CD4-positive, alpha-beta T cell treated with Interleukin-10 for 1 hour (primary cell): ENCODE measurements around the gene SYNDIG1.

Source experiments
- DNase-seq: peaks from one replicate; pipeline ENCODE4 v3.0.0-alpha.2; 2020

The SYNDIG1 gene

DNA sequence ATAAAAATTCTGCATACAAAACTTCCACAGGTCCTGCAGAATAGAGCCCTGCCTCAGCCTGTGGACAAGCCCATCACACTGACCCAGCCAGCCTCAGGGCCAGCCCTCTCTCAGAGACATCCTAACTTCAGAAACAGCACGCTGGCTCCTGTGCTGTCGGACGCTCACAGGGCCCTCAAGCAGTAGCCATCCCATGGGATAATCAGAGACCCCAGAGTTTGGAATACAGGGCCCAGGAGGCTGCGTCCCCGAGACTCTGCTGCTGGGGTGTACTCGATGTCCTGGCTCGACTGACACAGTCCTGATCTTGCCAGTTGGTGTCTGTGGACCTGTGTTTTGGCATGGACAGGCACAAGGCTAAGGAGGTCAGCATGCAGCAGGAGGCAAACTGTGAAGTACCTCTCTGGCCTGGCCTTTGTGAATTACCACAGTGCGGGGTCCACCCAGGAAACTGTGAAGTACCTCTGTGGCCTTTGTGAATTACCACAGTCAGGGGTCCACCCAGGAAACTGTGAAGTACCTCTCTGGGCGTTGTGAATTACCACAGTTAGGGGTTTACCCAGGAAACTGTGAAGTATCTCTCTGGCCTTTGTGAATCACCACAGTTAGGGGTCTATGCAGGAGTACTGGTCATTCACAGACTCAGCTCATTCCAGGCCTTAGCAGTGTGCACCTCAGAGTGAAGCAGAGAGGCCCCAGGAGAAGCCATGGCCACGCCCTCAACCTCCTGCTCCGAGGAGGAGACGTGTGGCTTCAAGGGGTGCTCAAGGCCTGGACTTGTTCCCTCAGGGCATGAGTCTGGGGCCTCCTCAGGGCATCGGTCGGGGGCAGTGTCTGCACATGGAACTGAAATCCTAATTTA lies 212.4 kb downstream of the SYNDIG1 start:
- no peak for DNase-seq

DNA sequence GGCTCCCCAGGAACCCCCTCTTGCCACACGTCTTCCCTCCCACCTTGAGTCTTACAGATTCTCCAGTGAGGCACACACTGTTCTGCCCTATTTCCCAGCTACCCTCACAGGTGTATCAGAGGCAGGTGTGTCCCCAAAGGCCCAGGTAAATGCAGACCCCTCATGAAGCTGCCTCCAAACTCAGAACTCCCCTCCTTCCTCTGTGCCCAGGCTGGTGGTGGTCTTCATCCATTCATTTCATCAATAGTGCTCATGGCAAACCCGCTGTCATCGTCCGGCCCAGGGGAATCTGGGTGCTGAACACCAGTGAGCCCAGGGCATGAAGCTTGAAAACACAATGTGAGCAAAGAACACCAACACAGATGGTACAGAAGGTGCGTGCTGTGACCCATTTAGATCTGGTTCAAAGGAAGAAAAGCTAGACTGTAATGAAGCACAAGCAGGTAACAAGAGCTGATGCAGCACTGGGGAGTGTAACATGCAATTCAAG lies 213.1 kb downstream of the SYNDIG1 start:
- DNase-seq: no peak

DNA sequence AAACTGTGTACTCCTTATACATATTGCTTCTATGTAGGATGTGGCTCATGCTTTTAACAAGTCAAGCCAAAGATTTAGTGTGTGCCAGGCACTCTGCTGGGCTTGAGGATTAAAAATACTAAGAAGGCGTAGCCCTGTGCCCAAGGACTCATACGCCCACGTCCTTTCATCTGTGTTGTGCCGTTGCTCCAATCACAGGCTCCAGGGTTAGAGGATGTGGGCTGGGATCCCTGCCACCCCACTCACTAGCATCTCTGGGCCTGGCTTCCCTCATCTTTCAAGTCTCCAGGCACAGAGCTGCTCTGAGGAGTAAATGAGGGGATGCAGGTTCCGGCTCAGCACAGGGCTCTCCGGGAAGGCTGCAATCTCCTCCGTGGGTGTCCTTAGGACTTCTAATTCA lies 214.2 kb downstream of the SYNDIG1 start:
- no peak for DNase-seq

DNA sequence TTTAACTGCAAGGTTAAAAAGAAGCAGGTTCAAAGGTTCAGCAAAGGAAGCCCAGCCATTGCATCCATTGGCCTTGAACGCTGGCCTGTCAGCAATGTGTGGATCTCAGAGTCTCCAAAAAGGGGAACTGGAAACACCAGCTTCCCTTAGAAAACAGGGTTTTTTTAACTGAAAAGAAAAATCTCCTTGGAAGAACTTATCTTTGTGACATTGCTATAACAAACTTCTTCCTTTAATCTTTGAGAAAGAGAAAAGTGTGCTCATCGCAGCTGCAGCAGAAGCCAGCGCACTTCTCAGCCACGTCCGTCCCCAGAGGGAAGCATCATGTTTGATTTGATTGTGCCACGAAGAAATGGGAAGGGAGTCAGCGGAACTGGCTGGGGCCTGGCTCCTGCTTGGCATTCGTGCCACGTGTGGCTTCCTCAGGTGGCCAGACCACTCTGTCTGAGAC lies 215.0 kb downstream of the SYNDIG1 start:
- DNase-seq: no peak

DNA sequence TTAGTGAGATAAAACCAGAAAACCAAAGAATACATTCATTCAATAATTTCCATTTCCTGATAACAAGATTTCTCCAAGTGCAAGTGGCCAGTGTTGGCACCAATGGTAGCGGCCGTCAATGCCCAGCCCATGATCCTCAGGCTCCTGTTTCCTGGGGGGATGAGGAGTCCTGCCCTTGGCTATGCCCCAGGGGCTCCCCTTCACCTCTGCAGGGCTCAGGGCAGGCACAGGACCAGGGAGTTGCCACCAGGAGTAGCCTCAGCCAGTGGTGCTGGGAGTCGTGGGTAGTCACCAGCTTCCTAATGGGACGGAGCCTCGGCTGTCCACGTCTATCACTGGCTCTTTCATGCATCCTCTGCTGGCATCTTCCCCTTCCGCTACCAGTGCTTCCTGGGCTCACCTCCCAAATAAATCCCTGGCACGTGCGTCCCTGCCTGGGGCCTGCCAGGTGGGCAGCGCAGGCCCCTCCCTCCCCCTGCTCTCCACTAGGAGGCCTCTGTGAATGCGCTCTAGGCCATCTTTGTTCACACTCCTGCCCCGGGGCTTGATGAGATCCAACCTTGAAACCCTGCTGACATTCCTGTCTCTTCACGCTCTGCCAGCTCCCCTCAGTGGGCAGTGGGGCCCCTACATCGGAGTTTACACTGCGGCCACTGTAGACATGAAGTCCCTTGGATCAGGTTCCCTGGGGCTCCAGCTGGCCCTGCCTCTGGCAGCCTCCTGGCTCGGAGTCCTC lies 215.7 kb downstream of the SYNDIG1 start:
- DNase-seq: no peak

DNA sequence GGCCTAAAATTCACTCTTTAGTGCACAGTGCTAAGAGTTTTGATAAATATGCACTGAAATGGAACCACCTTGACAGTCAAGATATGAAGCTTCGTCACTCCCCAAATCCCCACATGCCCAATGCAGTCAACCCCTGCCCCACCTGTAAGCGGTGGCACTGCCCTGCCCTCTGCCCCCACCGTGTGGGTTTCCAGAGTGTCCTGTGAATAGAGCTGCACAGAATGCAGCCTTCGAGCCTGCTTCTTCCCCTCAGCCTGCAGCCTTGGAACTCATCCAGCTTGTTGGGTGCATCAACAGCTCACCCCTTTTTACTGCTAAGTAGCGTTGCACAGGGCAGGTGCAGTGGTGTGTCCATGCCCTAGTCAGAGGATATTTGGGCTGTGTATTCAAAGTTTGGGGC lies 216.3 kb downstream of the SYNDIG1 start:
- DNase-seq: no peak

DNA sequence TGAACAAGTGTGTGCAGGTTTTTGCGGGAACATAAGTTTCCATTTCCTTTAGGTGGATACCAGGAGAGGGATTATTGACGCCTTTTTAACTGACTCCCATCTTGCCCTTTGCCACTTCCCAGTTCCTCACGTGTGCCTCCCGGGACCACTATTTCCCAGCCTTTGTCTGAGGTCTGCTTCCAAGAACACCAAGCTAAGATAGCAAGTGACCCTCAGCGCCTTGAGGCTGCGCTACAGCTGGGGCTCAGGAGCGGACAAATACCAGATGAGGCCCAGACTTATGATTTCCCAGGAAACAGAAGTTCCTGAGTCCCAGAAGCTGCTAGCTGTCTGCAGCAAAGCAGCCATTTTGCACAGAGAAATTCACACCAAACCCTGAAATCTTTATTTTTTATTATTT lies 216.7 kb downstream of the SYNDIG1 start:
- DNase-seq: no peak

DNA sequence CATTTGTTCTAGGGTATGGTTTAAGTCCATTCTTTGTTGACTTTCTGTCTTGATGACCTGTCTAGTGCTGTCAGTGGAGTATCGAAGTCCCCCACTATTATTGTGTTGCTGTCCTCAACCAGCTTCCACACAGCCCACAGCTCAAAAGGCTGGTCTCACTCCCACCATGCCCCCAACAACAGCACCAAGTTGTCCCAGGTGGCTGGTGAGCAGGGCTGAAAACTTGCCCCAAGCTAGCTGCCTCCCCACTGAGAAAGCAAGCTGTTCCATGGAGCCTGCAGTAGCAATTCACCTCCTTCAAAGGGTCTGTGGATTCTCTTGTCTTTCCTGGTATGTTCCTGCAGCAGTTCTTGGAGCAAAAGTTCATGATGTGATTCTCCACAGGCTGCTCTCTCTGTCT lies 221.0 kb downstream of the SYNDIG1 start:
- DNase-seq: no peak

DNA sequence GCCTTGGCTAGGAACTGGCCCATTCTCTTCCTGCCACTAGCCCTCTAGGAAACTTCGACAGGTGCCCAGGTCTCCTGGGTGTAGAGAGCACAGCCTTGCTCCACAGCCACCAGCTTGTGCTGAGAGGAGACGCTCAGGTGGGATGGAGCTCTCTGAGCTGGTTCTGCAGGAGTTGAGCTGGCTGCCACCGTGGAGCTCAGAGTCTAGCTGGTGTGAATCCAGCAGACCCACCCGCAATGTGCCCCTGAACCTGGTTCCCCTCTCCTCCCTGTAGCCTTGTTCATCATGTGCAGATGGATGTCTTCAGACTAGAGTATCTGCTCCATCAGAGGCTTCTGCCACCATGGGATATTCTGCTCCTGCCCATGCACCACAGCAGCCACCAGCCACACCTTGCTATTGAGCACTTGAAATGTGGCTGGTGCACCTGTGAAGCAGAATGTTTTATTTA lies 222.5 kb downstream of the SYNDIG1 start:
- no peak for DNase-seq

DNA sequence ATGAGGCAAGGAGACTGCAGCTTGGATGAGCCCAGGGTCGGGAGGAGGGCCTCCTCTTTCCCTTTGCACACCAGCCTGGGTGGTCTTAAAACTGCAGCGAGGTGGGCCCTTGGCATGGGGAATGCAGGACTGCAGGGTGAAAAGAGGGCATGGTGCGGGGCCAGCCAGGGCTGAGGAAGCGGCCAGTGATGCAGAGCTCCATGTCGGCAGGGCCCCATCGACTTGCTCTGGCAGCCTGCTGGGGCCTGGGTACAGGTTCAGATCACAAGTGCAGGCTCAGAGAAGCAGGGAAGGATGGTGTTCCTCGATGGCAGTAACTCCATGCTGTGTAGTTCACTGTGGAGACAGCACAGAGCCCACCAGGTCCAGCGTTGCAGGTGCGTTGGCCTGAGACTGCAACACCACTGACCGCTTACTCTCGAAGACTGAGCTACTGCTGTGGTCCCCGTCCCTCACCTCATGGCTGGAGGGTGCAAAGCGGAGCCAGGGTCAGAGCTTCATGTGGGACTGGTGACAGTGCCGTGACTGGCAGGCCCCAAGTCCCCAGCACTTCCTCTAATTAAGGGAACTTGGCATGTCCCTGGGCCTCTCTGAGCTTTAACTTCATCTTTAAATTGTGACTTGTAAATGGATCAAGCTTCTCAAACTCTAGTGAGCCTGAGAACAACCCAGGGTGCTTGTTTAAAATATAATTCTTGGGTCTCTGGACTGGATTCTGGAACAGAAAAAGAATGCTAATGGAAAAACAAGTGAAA lies 223.2 kb downstream of the SYNDIG1 start:
- DNase-seq: no peak

DNA sequence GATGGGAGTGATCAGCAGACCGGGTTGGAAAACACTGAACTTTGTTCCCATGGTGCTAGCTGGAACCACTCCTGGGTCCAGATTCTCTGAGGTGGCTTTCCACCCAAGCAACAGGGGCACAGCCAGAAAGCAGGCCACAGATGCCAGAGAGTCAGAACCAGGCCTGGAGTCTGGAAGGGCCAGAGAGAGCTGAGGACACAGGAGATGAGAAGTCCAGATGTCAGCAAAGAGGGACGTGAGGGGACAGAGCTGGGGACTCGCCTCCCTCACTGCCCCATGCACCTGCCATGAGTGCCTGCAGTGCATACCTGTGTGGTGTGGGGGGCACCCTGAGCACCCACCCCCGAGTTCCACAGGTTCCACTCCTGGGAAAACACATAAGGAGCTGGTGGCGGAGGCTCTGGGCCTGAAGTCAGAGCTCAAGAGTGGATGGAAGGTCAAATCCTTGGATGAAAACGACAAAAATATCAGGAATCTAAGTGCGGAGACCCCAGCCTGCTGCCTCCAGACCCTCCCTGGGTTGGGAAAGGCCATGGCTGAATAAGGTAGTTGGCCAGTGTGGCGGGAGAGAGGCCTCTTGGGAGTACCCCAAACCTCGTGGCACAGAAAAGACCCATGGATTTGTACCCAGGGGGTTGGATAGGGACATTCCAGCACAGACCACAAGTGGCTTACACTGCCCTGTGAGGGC lies 224.2 kb downstream of the SYNDIG1 start:
- no peak for DNase-seq

DNA sequence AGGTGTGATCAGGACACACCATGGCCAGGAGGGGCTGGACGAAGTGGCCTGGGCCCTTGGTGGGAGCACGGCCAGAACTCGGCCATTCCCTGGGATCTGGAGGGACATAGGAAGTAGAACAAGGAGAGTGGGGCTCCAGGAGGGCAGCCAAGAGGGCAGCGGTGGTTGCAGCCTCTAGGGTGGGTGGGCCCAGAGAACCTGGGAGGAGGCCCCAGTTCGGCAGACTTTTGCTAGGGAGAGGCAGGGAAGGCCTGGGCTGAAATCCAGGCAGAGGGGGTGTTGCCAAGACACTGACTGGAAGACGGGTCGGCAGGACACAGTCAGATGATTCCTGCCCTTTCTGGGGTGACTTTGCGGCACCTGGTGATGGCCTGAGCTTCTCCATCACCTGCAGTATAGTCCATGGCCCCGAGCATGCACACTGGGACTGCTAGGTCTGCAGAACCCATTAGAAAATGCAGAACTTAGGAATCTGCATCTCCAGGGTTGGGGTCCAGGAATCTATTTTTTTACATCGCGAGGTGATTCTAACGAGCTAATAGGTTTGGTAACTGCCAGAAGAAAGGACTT lies 224.8 kb downstream of the SYNDIG1 start:
- DNase-seq: no peak

DNA sequence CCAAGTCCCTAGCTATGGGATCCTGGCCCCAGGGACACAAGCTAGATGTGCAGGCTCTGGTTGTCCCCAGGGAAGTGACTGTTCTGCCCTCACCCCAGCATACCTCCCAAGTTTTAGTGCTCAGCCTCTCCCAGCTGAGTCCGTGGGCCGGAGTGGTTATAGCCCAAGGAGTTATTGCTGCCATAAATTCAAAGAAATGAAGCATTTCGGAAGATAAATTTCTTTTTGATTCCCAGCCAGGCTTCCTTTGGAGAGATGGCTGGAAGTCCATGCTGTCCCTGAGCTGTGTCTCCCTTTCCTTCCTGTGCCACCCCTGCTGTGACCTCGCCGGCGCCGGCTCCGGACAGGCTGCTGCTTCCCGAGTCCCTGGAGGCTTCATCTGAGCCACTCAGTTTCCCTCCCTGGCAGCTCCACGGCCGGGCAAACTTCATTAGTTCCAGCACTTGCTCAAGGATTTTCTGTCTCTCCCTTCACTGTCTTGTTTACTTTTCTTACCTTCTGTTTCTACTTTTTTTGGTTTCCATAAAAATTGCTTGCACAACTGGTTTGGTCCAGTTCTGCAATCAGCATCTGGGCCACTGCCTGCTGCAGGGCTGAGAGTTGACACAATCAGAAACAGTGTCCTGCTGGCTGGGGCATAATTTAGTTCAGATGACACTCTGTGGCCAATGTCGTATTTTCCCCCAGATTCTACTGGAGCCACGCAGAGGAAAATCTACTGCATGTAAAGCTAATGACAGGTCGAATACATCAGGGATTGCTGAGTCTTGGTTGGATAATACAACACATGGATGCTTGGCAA lies 225.5 kb downstream of the SYNDIG1 start:
- DNase-seq: no peak

DNA sequence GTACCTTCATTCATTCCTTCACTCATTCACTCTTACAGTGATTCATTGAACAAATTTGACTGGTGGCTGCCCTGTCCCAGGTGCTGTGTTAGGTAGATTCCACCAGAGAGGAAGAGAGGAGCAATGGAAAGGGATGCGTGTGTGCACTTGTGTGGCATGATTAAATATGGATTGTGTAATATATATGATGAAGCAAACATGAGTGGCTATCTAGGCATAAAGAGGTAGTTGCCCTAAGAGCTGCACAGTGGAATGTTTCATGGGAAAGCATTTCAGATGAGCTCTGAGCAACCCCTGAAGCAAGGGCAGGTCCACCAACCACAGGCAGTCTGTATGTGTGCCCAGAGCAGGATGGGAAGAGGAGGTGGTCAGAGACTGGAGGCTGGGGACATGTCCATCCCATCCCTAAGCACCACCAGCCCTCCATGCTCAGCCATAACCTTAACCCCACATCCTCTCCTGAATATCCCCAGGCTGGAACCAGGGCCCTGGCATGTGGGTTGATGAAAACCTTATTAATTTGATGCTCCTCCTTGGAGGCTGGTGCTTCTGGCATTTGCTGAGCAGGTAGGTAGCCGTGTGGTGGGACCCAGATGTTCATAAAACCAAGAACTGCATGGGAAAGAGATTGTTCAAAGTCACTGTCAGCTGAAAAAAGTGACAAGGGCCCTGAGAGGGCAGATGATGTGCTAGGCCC lies 226.2 kb downstream of the SYNDIG1 start:
- no peak for DNase-seq

DNA sequence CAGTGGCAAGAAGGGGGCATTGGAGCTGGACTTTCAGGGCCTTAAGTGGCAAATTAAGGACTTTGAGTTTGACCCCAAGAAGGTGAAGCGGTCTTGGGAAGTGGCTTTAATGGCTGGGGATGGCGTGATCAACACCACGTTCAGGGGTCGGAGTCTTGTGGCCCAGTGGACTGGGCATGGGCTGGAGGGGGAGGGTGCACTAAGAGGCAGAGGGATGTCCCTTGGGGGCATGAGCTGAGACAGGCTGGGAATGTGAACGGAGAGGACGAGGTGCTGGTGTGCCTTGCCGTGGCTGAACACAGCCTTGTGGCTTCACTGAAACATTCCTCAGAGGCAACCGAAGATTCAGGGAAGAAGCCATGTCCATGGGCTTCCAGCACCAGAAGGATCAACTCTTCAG lies 227.0 kb downstream of the SYNDIG1 start:
- DNase-seq: no peak

DNA sequence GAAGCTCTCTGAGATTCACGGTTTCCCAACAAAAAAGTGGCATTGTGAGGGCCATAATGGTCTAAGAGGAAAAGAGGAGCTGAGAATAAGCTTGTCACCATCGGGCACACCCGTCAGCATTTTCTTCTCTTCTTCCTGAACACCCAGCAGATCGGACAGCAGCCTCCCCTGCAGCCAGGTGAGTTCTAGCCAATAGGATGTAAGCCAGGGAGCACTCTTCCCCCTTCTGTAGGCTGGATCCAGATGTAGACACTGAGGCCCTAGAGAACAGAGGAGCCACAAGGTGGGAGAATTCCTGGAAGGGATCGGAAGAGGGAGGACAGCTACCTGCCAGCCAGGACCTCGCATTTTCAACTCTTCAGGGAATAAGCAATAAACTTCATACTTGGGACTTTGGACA lies 228.0 kb downstream of the SYNDIG1 start:
- DNase-seq: no peak

DNA sequence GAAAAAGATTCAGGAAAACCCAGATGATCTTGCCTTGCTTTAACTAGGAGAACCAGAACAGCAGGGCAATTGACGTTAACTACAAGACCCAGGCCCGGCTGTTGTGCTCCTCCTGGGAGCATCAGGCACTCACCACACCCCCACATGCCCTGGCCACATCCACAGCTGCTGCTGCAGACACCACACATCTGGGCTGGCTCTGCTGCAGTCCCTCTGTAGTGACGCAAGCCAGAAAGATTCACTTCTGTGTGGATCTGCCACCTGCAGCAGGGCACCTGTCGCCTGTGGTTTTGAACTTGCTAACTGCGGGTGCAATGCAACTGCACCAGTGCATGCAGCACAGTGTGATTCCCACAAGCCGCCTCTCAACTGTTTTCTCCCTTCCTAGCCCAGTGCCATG lies 228.8 kb downstream of the SYNDIG1 start:
- no peak for DNase-seq

DNA sequence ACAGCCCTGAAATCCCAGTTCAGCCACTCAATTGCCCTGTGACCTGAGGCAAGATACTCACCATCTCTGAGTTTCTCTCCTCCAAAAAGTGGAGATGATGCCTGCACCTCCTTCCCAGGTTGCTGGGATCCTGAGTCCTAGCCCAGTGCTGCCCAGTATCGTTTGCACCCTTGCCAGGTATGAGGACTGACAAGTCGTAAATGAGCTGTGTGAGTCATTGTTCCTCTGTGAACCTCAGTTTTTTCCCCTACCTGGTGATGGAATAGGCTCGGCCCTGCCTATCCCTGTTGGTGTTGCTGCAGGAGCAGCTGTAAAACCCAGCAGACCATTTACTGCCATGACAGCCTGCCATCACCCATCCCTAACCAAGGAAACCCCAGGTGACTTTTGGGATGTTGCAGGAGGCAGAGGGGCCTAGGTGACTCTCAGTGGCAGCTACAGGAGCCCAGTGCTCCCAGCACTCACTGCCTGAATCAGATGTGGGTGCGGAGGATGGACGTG lies 229.3 kb downstream of the SYNDIG1 start:
- DNase-seq: no peak

DNA sequence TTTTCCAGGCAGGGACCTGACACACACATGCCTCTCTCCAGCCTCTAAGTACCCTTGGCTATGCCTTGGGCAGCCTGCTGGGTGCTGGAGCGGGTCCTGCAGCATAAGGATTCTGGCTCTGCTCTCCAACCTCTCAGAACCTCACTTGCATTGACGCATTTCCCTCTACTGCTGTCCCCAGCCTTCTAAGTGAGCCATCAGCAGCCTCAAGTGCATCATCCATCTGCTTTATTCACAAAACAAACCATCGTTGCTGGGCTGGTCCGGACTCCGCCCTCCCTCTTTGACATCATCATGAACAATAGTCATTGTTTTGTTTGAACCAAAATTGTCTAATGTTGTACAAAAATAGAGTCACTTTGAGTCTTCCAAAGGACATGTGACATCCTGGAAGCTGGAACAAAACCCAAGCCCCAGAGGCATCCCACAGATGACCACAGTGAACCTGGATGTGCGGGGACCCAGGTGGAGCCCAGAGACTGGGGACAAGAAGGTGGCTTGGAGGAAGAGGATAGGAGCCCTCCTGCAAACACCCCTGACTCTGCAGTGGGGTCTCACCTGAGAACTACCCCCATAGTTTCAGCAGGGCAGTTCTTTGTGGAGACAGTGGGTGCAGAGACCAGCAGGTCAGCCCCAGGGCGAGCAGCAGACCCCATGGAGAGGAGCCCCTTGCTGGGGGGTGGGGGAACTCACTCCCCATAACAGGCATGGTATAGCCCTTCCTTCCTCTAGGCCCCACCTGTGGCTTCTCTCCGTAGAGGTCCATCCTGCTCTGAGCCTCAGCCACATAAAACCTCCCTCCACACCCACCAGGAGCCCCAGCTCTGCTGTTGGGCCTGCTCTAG lies 230.1 kb downstream of the SYNDIG1 start:
- no peak for DNase-seq
